ENCODE data around the gene DOK6.

Gene DOK6

GRCh38 chr18:69677595-69677994 is 276.9 kb downstream of the DOK6 start:
- H3K4me1 ChIP-seq (ENCODE audit: control insufficient read depth, insufficient read depth, low read length): peaks cover 13% of the 10 kb centered on the region
- no peak overlapping the region for H3K9ac ChIP-seq (ENCODE audit: low read depth, low read length)
- no peaks in the 10 kb centered on the region for H3K36me3 ChIP-seq (ENCODE audit: control insufficient read depth, insufficient read depth, low read length)
- H3K27me3 ChIP-seq (ENCODE audit: control insufficient read depth, insufficient read depth, low read length): no peaks in the 10 kb centered on the region
- H3K9me3 ChIP-seq (ENCODE audit: control insufficient read depth, insufficient read depth, low read length): no peaks in the 10 kb centered on the region
- H3K27ac ChIP-seq (ENCODE audit: low read depth, low read length): no peak overlapping the region
- H3K4me3 ChIP-seq (ENCODE audit: low read depth, low read length): no peak overlapping the region

- H3K27ac ChIP-seq (ENCODE audit: low read depth, low read length): no peak overlapping the region
- no peak overlapping the region for H3K9ac ChIP-seq (ENCODE audit: low read depth, low read length)
- no peaks in the 10 kb centered on the region for H3K36me3 ChIP-seq (ENCODE audit: control insufficient read depth, insufficient read depth, low read length)
- peaks cover 14% of the 10 kb centered on the region for H3K4me1 ChIP-seq (ENCODE audit: control insufficient read depth, insufficient read depth, low read length)
- no peak overlapping the region for H3K4me3 ChIP-seq (ENCODE audit: low read depth, low read length)
- H3K9me3 ChIP-seq (ENCODE audit: control insufficient read depth, insufficient read depth, low read length): no peaks in the 10 kb centered on the region
- H3K27me3 ChIP-seq (ENCODE audit: control insufficient read depth, insufficient read depth, low read length): no peaks in the 10 kb centered on the region
Measured at GRCh38 chr18:69680123-69680522, 279.4 kb downstream of the DOK6 start.

DNA sequence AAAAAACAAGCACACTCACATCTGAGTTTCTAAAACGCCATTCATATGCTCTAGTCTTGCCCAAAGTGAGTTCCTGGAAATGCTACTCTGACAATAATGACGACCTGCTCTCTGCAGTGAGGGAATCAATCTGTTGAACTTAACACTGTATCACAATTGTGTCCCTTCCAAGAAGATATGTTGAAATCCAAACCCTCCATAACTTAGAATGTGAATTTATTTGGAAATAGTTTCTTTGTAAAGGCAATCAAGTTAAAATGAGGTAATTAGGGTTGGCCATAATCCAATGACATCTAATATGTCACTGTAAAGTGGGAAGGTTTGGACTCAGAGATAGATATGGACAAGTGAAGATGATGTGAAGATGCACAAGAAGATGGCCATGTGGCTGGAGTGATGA is 282.5 kb downstream of the DOK6 start:
- Histone ChIP-seq H3K27ac (ENCODE audit: low read depth, low read length) (no peak overlapping the region), H3K27me3 (ENCODE audit: control insufficient read depth, insufficient read depth, low read length) (no peaks in the 10 kb centered on the region), H3K4me1 (ENCODE audit: control insufficient read depth, insufficient read depth, low read length) (peaks cover 14% of the 10 kb centered on the region), H3K4me3 (ENCODE audit: low read depth, low read length) (no peak overlapping the region), H3K36me3 (ENCODE audit: control insufficient read depth, insufficient read depth, low read length) (no peaks in the 10 kb centered on the region), H3K9me3 (ENCODE audit: control insufficient read depth, insufficient read depth, low read length) (no peaks in the 10 kb centered on the region), H3K9ac (ENCODE audit: low read depth, low read length) (no peak overlapping the region)

DNA sequence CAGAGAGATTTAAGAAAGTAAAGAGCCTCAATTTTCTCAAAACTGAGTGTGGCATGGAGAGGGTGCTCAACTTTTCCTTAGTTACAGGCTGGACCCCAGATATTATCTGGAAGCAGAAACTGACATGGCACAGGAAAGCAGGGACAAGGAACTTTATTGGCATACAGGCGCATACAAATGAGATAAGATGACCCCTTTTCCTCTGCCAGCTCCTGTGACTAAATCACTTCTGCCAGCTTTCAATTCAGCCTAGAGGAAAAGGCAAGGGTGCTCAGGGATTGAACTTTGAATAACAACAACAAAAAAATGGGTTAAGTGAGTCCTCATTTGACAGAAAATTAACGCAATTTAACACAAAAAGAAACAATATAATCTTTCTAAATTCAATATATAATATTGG is 284.1 kb downstream of the DOK6 start:
- H3K4me1 ChIP-seq (ENCODE audit: control insufficient read depth, insufficient read depth, low read length): peaks cover 14% of the 10 kb centered on the region
- H3K36me3 ChIP-seq (ENCODE audit: control insufficient read depth, insufficient read depth, low read length): no peaks in the 10 kb centered on the region
- no peak overlapping the region for H3K9ac ChIP-seq (ENCODE audit: low read depth, low read length)
- H3K27me3 ChIP-seq (ENCODE audit: control insufficient read depth, insufficient read depth, low read length): no peaks in the 10 kb centered on the region
- no peak overlapping the region for H3K27ac ChIP-seq (ENCODE audit: low read depth, low read length)
- H3K9me3 ChIP-seq (ENCODE audit: control insufficient read depth, insufficient read depth, low read length): no peaks in the 10 kb centered on the region
- no peak overlapping the region for H3K4me3 ChIP-seq (ENCODE audit: low read depth, low read length)

- Histone ChIP-seq H3K4me3 (ENCODE audit: low read depth, low read length) (no peak overlapping the region), H3K27me3 (ENCODE audit: control insufficient read depth, insufficient read depth, low read length) (no peaks in the 10 kb centered on the region), H3K9ac (ENCODE audit: low read depth, low read length) (no peak overlapping the region), H3K4me1 (ENCODE audit: control insufficient read depth, insufficient read depth, low read length) (peaks cover 5% of the 10 kb centered on the region), H3K9me3 (ENCODE audit: control insufficient read depth, insufficient read depth, low read length) (no peaks in the 10 kb centered on the region), H3K36me3 (ENCODE audit: control insufficient read depth, insufficient read depth, low read length) (no peaks in the 10 kb centered on the region), H3K27ac (ENCODE audit: low read depth, low read length) (no peak overlapping the region)
Measured at GRCh38 chr18:69686861-69687260, 286.2 kb downstream of the DOK6 start.

DNA sequence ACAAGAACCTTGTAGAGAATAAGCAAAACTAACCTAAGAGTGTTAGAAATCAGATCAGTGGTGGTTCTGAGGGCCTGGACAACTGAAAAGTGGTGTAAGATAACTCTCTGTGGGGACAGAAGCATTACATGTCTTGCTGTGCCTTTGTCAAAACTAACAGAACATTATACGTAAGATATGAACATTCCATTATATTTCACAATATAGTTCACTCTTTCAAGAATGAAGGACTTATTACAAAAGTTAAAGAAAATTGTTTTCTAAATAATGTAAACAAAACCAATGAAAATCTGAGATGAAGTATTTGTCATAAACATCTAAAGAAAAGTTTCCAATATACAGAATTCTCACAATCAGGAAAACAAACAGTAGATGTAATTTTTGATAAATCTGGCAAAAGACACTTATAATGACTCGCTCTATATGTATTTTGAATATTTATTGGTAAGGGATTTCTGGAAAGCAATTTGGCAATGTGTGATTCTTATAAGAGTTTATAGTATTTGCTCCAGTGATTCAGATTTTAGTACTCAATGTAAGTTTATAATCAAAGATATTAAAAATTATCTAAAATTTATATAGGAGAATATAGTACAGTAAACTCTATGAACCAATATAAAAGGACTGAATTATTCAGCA is 288.6 kb downstream of the DOK6 start:
- Histone ChIP-seq H3K4me3 (ENCODE audit: low read depth, low read length) (no peak overlapping the region), H3K9ac (ENCODE audit: low read depth, low read length) (no peak overlapping the region), H3K27ac (ENCODE audit: low read depth, low read length) (no peak overlapping the region), H3K27me3 (ENCODE audit: control insufficient read depth, insufficient read depth, low read length) (no peaks in the 10 kb centered on the region), H3K36me3 (ENCODE audit: control insufficient read depth, insufficient read depth, low read length) (no peaks in the 10 kb centered on the region), H3K9me3 (ENCODE audit: control insufficient read depth, insufficient read depth, low read length) (no peaks in the 10 kb centered on the region), H3K4me1 (ENCODE audit: control insufficient read depth, insufficient read depth, low read length) (no peaks in the 10 kb centered on the region)

- Histone ChIP-seq H3K9ac (ENCODE audit: low read depth, low read length) (no peak overlapping the region), H3K9me3 (ENCODE audit: control insufficient read depth, insufficient read depth, low read length) (no peaks in the 10 kb centered on the region), H3K4me3 (ENCODE audit: low read depth, low read length) (no peak overlapping the region), H3K27ac (ENCODE audit: low read depth, low read length) (no peak overlapping the region), H3K36me3 (ENCODE audit: control insufficient read depth, insufficient read depth, low read length) (no peaks in the 10 kb centered on the region), H3K4me1 (ENCODE audit: control insufficient read depth, insufficient read depth, low read length) (no peaks in the 10 kb centered on the region), H3K27me3 (ENCODE audit: control insufficient read depth, insufficient read depth, low read length) (no peaks in the 10 kb centered on the region)
Measured at GRCh38 chr18:69691008-69691760, 290.5 kb downstream of the DOK6 start.

GRCh38 chr18:69697069-69697468 is 296.4 kb downstream of the DOK6 start:
- Histone ChIP-seq H3K27me3 (ENCODE audit: control insufficient read depth, insufficient read depth, low read length) (no peaks in the 10 kb centered on the region), H3K36me3 (ENCODE audit: control insufficient read depth, insufficient read depth, low read length) (no peaks in the 10 kb centered on the region), H3K27ac (ENCODE audit: low read depth, low read length) (no peak overlapping the region), H3K4me1 (ENCODE audit: control insufficient read depth, insufficient read depth, low read length) (no peaks in the 10 kb centered on the region), H3K9ac (ENCODE audit: low read depth, low read length) (no peak overlapping the region), H3K4me3 (ENCODE audit: low read depth, low read length) (no peak overlapping the region), H3K9me3 (ENCODE audit: control insufficient read depth, insufficient read depth, low read length) (no peaks in the 10 kb centered on the region)

DNA sequence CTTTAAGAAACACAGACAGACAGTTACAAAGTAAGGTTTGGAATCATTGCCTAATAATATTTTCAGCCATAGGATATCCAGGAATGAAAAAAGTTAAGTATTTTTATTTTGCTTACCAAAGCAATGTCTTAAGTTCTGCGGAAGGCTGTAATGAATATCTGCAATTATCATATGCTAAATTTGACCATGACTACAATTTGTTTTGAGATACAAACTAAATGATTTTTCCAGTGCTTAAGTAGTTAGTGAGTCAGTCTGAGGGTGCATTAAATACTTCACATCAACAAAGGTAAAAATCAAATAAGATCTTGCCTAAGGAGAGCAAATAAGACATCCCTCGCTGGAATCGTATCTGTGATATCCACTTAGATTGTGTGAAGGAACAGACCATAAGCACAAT is 297.0 kb downstream of the DOK6 start:
- Histone ChIP-seq H3K36me3 (ENCODE audit: control insufficient read depth, insufficient read depth, low read length) (no peaks in the 10 kb centered on the region), H3K4me1 (ENCODE audit: control insufficient read depth, insufficient read depth, low read length) (no peaks in the 10 kb centered on the region), H3K9ac (ENCODE audit: low read depth, low read length) (no peak overlapping the region), H3K9me3 (ENCODE audit: control insufficient read depth, insufficient read depth, low read length) (no peaks in the 10 kb centered on the region), H3K27me3 (ENCODE audit: control insufficient read depth, insufficient read depth, low read length) (no peaks in the 10 kb centered on the region), H3K27ac (ENCODE audit: low read depth, low read length) (no peak overlapping the region), H3K4me3 (ENCODE audit: low read depth, low read length) (no peak overlapping the region)

DNA sequence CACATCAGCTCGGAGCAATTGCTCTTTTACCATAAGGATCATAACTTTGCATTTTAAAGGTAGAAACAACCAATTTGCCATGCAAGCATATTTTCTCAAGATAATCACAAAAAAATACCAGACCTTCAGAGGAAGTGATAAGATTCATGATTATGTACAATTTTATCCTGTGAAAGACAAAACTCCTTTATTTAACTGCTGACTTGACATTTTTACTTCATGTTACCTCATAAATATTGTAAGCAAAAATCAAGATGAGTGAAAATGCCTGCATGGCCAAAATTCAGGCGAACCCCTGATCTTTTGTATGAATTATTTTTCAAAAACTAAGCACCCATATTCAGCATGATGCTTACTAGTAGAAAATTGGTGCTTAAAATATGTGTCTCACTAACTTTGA is 300.6 kb downstream of the DOK6 start:
- Histone ChIP-seq H3K4me1 (ENCODE audit: control insufficient read depth, insufficient read depth, low read length) (peaks cover 8% of the 10 kb centered on the region), H3K4me3 (ENCODE audit: low read depth, low read length) (no peak overlapping the region), H3K9ac (ENCODE audit: low read depth, low read length) (no peak overlapping the region), H3K9me3 (ENCODE audit: control insufficient read depth, insufficient read depth, low read length) (no peaks in the 10 kb centered on the region; the same call in 1 of the 2 replicates), H3K27ac (ENCODE audit: low read depth, low read length) (no peak overlapping the region), H3K36me3 (ENCODE audit: control insufficient read depth, insufficient read depth, low read length) (no peaks in the 10 kb centered on the region; the same call in 1 of the 2 replicates), H3K27me3 (ENCODE audit: control insufficient read depth, insufficient read depth, low read length) (peaks cover 9% of the 10 kb centered on the region)

GRCh38 chr18:69703461-69703860 is 302.8 kb downstream of the DOK6 start:
- Histone ChIP-seq H3K4me1 (ENCODE audit: control insufficient read depth, insufficient read depth, low read length) (peaks cover 8% of the 10 kb centered on the region), H3K9me3 (ENCODE audit: control insufficient read depth, insufficient read depth, low read length) (peaks cover 6% of the 10 kb centered on the region; the same call in 1 of the 2 replicates), H3K27me3 (ENCODE audit: control insufficient read depth, insufficient read depth, low read length) (peaks cover 17% of the 10 kb centered on the region), H3K36me3 (ENCODE audit: control insufficient read depth, insufficient read depth, low read length) (no peaks in the 10 kb centered on the region; the same call in 1 of the 2 replicates), H3K4me3 (ENCODE audit: low read depth, low read length) (no peak overlapping the region), H3K9ac (ENCODE audit: low read depth, low read length) (no peak overlapping the region), H3K27ac (ENCODE audit: low read depth, low read length) (no peak overlapping the region)
